ENCODE results near the gene CALM1. TPM values are rescaled to one million over a fixed set of nuclear protein-coding genes. Genes with fewer than 3 reads are reported as not detected.

Gene CALM1
- total RNA-seq, 2 experiments from 2014 or later: 725 to 733 TPM

Other genes with a start within 250 kb of the CALM1 start
- gene PSMC1, start 140.5 kb upstream of the CALM1 start, total RNA-seq: 100 to 1,000 TPM; 107 to 108 TPM
- gene NRDE2, start 65.1 kb upstream of the CALM1 start, total RNA-seq: 10 to 100 TPM; 18.9 to 24.8 TPM

Data from activated CD4-positive, alpha-beta memory T cell treated with anti-CD3 and anti-CD28 coated beads for 36 hours (primary cell).